ENCODE results near the gene MCHR1.

The MCHR1 gene

DNA sequence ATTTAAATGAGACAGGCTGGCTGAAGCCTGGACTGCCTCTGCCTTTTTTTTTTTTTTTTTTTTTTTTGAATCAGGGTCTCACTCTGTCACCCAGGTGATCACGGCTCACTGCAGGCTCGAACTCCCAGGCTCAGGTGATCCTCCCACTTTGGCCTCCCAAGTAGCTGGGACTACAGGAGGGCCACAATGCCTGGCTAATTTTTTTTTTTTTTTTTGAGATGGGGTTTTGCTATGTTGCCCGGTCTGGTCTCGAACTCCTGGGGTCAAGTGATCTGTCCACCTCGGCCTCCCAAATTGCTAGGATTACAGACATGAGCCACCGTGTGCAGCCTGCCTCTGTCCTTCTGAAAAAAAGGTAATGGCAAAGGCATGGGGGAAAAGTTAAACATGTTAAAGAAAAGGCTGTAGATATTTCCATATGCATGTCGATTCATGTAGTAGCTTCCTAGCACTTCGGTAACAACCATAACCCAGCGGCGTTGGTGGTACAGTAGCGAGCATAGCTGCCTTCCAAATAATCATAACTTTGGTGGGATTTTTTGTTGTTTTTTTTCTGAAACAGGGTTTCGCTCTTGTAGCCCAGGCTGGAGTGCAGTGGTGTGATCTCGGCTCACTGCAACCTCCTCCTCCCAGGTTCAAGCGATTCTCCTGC is 48.8 kb downstream of the MCHR1 start:
- DNase-seq = no peak

DNA sequence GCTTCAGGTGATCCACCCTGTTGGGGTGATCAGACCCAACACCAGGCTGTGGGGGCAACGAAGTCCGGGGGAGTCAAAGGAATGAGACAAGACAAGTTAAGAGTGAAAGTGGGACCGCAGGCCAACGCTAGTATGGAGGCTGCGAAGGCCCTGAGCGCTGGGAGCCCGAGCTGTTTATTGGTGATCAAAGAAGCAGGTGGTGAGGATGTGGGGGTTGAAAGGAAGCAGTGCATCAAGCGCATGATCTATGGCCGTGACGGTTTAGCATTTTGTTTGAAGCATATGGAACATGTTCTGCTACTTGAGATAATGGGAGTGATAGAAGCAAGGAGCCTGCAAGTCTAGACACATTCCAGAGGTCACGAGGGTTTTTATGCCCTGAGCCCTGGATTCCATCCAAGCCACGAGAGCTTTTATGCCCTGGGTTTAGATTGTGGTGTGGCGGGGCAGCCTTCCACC is 49.5 kb downstream of the MCHR1 start:
- peak; percentile 30 for DNase-seq

- DNase-seq = no peak
Measured at GRCh38 chr22:40729284-40729683, 50.0 kb downstream of the MCHR1 start.

All from EL (cell line).